Measurements from ENCODE around the gene TOP2A.
A peak's percentile ranks its signal among the peaks of the same experiment; 100 is the strongest.
"Not testable (repeated sequence)": the region's sequence is repeated elsewhere in the genome, so short reads cannot be mapped to it uniquely, and the experiment has no call there.

TOP2A gene

GRCh38 chr17:40431231-40431602 lies 13.5 kb upstream of the TOP2A start:
- no peak for DNase-seq

DNA sequence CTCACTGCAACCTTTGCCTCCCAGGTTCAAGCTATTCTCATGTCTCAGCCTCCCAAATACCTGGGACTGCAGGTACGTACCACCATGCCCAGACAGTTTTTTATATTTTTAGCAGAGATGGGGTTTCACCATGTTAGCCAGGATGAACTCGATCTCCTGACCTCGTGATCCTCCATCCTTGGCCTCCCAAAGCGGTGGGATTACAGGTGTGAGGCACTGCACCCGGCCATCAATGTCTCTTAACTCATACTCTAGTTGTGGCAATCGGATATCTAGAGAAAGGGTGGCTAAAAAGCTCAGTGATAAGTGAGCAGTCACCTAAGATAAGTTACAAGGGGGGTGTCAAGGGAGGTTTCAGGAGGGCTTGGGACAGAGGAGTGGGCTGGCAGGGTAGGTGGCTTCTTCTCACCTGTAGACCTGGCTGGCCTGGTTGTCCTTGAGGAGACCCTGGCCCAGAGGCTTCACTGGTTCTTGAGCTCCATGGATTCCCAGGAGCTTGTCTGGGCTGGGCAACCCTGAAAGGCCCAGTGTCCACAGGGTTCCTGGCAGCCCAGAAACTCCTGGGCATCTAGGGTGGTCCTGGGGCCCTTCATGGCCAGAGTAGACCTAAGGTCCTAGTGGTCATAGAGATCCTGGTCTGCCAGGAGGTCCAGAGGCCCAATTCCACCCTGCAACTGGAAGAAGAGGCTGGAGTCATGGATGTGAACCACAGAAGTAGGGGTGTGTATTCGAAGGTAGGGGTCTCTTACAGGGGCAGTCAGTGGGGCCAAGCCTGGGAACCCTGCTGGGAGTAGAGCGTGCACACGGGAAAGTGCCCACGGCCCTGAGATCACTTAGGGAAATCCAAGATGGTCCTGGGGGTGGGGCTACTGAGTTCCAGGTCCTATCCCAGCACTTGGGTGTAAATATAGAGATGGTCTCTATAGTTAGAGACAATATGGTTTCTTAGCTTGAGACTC lies 12.9 kb upstream of the TOP2A start:
- DNase-seq = no peak

- DNase-seq = no peak
These were observed 9.4 kb upstream of the TOP2A start for GRCh38 chr17:40427002-40427491.

- DNase-seq = no peak
These were observed 8.0 kb upstream of the TOP2A start for GRCh38 chr17:40425741-40426140.

- DNase-seq = no peak
These were observed 5.4 kb upstream of the TOP2A start for GRCh38 chr17:40422990-40423633.

- no peak for DNase-seq
These were observed 2.0 kb upstream of the TOP2A start for GRCh38 chr17:40419559-40420331.

DNA sequence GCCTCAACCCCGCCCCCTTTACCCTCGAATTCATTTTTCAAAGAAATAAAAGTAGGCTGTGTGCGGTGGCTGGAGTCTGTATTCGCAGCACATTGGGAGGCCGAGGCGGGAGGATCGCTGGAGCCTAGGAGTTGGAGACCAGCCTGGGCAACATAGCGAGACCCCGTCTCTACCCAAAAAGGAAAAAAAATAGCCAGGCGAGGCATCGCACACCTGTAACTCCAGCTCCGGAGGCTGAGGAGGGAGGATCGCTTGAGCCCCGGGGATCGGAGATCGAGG lies 671 bp upstream of the TOP2A start:
- no peak for DNase-seq

- DNase-seq = no peak
These were observed 463 bp downstream of the TOP2A start for GRCh38 chr17:40417258-40417608.

- DNase-seq = no peak
These were observed 1.0 kb downstream of the TOP2A start for GRCh38 chr17:40416671-40417070.

DNA sequence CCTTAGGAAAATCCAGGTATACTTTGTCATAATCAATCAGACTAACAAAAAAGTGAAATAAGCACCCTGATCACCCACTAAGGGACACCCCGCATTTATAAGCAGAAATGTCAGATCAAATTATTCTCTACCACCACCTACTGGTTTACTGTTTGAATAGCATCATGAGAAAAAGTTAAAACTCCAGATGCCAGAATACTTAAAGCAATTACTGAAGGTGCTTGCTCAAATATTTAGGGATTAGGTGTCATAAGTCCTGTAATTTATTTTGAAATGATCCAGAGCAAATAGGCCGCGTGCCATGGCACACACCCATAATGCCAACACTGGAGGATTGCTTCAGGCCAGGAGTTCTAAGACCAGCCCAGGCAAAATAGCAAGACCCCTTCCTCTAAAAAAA lies 2.3 kb downstream of the TOP2A start:
- DNase-seq = peak in 1 of 2 donors; percentile 54

DNA sequence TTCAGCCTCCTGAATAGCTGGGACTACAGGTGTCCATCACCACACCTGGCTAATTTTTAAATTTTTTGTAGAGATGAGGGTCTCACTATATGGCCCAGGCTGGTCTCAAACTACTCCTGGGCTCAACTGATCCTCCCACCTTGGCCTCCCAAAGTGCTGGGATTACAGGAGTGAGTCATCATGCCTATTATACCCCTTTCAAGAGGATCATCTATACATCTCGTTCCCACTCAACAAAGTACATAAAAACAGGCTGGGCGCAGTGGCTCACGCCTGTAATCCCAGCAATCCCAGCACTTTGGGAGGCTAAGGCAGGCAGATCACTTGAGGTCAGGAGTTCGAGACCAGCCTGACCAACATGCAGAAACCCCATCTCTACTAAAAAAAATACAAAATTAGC lies 3.4 kb downstream of the TOP2A start:
- DNase-seq = not testable (repeated sequence)

GRCh38 chr17:40412880-40413279 lies 4.8 kb downstream of the TOP2A start:
- no peak for DNase-seq

- DNase-seq = no peak
These were observed 5.9 kb downstream of the TOP2A start for GRCh38 chr17:40411821-40412220.

DNA sequence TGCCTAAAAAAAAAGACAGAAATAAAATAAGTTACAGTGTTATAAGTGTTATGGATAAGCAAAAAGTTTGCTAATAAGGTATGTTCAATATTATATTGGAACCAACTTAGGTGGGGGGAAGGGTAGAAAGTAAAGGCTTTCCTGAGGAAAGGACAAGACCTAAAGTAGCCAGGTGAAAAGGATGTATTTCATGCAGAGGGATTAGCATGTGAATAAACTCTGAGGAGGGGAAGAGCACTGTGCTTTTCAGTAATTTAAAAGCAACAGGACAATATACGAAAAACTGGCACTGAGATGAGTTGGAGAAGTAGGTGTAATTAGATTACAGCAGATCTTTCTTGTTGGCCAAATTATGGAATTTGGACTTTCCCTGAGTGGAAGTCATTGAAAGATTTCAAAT lies 7.6 kb downstream of the TOP2A start:
- DNase-seq = no peak

- DNase-seq = not testable (repeated sequence)
These were observed 8.2 kb downstream of the TOP2A start for GRCh38 chr17:40409540-40409939.

GRCh38 chr17:40407460-40407859 lies 10.2 kb downstream of the TOP2A start:
- DNase-seq = no peak

DNA sequence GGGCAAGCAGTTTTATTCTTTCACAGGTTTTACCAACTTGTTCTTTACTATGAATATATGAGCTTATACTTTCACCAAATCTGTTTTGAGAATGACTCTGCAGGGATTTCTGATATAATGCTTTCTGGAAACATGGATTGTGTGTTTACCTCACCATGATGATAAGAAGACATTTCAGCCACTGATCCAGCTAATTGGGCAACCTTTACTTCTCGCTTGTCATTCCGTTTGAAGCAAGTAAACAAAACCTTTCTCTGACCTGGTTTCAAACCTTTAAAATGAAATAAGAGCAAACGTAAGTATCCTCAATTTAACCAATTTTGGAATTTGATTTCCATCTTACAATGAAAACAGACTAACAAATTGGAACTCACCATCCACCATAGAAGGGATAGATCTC lies 13.7 kb downstream of the TOP2A start:
- no peak for DNase-seq

DNA sequence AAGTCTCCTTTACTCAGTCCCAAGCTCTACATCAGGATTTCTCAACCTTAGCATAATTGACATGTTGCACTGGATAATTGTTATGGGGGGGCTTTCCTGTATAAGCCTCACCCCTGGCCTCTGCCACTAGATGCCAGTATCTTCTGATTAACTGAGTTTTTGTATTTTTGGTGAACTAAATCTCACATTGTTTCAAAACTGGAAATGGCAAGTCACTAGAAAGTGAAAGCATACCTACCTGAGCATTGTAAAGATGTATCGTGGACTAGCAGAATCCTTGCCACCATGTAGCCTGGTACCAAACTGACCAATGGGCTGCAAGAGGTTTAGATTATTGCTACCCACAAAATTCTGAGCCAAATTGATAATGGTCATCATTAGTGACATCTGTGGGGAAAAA lies 15.0 kb downstream of the TOP2A start:
- no peak for DNase-seq

DNA sequence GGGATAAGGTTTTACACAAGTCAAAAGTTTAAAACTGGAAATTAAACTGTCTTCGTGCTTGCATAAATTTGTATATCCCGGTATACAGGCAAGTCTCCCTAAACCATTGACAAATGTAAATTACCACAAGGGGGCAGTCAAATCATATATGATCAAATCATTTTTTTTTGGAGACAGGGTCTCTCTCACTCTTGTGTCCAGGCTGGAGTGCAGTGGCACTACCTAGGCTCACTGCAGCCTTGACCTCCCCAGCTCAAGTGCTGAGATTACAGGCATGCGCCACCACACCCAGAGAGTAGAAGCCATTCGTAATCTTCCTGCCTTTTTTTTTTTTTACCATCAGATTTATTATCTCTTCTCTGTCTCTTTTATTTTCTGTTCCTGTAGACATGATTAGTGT lies 18.5 kb downstream of the TOP2A start:
- peak in 1 of 2 donors; percentile 47 for DNase-seq

DNA sequence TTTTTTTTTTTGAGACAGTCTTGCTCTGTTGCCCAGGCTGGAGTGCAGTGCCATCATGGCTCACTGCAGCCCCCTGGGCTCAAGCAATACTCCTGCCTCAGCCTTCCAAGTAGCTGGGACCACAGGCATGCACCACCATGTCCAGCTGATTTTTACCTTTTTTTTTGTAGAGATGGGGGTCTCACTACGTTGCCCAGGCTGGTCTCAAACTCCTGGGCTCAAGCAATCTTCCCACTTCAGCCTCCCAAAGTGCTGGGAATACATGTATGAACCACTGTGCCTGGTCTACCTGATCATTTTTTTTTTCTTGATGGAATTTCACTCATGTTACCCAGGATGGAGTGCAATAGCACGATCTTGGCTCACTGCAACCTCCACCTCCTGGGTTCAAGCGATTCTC lies 31.1 kb downstream of the TOP2A start:
- not testable (repeated sequence) for DNase-seq

GRCh38 chr17:40382251-40382650 lies 35.4 kb downstream of the TOP2A start:
- no peak for DNase-seq

DNA sequence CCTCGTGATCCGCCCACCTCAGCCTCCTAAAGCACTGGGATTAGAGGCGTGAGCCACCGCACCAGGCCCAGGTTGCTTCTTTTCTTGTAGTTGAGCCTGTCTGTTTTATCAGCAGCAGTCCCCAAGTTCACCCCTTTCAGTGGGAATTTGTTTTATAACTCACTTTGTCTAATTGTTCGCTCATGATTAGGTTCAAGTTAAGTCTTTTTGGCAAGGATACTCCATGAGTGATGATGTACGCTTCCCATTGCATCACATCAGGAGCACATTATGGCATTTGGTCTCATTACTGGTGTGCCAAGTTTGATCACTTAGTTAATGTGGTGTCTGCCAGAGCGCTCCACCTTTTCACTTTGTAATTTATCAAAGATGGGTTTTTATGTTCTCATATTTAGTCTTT lies 38.7 kb downstream of the TOP2A start:
- DNase-seq = no peak

DNA sequence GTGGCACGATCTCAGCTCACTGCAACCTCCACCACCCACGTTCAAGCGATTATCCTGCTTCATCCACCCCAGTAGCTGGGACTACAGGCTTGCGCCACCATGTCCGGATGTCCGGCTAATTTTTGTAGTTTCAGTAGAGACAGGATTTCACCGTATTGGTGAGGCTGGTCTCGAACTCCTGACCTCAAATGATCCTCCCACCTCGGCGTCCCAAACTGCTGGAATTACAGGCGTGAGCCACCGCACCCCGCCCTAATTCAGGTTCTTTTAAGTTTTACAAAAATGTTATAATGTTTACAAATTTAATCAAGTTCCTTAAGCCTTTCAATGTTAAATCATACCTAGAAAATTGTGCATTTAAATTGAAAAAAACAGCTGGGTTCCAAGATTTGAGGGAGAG lies 39.9 kb downstream of the TOP2A start:
- no peak for DNase-seq

GRCh38 chr17:40376541-40376940 lies 41.2 kb downstream of the TOP2A start:
- not testable (repeated sequence) for DNase-seq
